CD4-positive, CD25-positive, alpha-beta regulatory T cell (primary cell): ENCODE measurements around the gene STEAP2. TPM values are rescaled to one million over a fixed set of nuclear protein-coding genes. Genes with fewer than 3 reads are reported as not detected.
"Not testable (repeated sequence)": the region's sequence is repeated elsewhere in the genome, so short reads cannot be mapped to it uniquely, and the experiment has no call there.

Experiments used
- ATAC-seq, 2 donors: fragments of 150-1000 bp; cut with Tn5 transposase; one replicate each; pipeline ENCODE4 v1.10.0; 2021; ENCODE audit warnings: low read depth in 2 of 2, moderate number of reproducible peaks in 2 of 2, moderate library complexity in 1 of 2
- DNase-seq, 3 donors: peaks; one replicate each; pipeline versions ENCODE4 v3.0.0 to v3.0.0-alpha.2; 2012 to 2022; ENCODE audit warnings: mixed read lengths in 1 of 3
- H3K27ac ChIP-seq: one replicate; pipeline ENCODE4 v1.7.0; 2013; ENCODE audit warnings: mild to moderate bottlenecking, low read length; ENCODE audit not compliant: insufficient read depth, poor library complexity, severe bottlenecking
- H3K27me3 ChIP-seq: one replicate; pipeline ENCODE4 v1.7.0; 2013; ENCODE audit warnings: low read length; ENCODE audit not compliant: control insufficient read depth, insufficient read depth
- H3K36me3 ChIP-seq: one replicate; pipeline ENCODE4 v1.7.0; 2013; ENCODE audit warnings: mild to moderate bottlenecking, low read length, moderate library complexity; ENCODE audit not compliant: control insufficient read depth, insufficient read depth
- H3K4me1 ChIP-seq: 2 replicates; pipeline ENCODE4 v1.7.0; 2013; ENCODE audit warnings: mild to moderate bottlenecking, low read length; ENCODE audit not compliant: insufficient read depth, control insufficient read depth, poor library complexity, severe bottlenecking
- H3K4me3 ChIP-seq: one replicate; pipeline ENCODE4 v1.7.0; 2013; ENCODE audit warnings: low read depth, mild to moderate bottlenecking, low read length, moderate library complexity
- H3K9me3 ChIP-seq, 2 experiments: 1 replicate in 1 of 2; 2 replicates in 1 of 2; pipeline ENCODE4 v1.7.0; 2013; ENCODE audit warnings: low read length in 2 of 2, mild to moderate bottlenecking in 1 of 2, moderate library complexity in 1 of 2; ENCODE audit not compliant: control insufficient read depth in 2 of 2
- H3K27ac Mint-ChIP-seq, 3 donors: one replicate each; pipeline ENCODE4 v1.8.0; 2020 to 2022; ENCODE audit warnings: mild to moderate bottlenecking in 3 of 3, mixed read lengths in 3 of 3, moderate library complexity in 2 of 3
- H3K27me3 Mint-ChIP-seq: one replicate; pipeline ENCODE4 v1.8.0; 2022; ENCODE audit warnings: mild to moderate bottlenecking, mixed read lengths
- H3K36me3 Mint-ChIP-seq: one replicate; pipeline ENCODE4 v1.8.0; 2020; ENCODE audit warnings: mixed read lengths
- H3K4me1 Mint-ChIP-seq, 4 donors: one replicate each; pipeline ENCODE4 v1.8.0; 2020 to 2022; ENCODE audit warnings: mixed read lengths in 4 of 4, mild to moderate bottlenecking in 1 of 4
- H3K4me3 Mint-ChIP-seq, 4 donors: one replicate each; pipeline ENCODE4 v1.8.0; 2020 to 2022; ENCODE audit warnings: mild to moderate bottlenecking in 4 of 4, mixed read lengths in 4 of 4, moderate library complexity in 3 of 4
- H3K9me3 Mint-ChIP-seq, 7 donors: one replicate each; pipeline ENCODE4 v1.8.0; 2020 to 2022; ENCODE audit warnings: mixed read lengths in 7 of 7, mild to moderate bottlenecking in 3 of 7, moderate library complexity in 2 of 7
- polyA plus RNA-seq, 4 donors: library from polyadenylated mRNA; unstranded; fragments of 300-500 nt; fragmentation: Illumina TruSeq; gene quantifications; one replicate each; pipeline ENCODE4 v1.2.3, GENCODE V29; 2021
- total RNA-seq: library from RNA; stranded (reverse); gene quantifications from one replicate; pipeline ENCODE4 v1.2.3, GENCODE V29; 2022

STEAP2 gene
- total and polyA plus RNA-seq, 5 donors from 2014 or later, result not detected

- H3K4me3 ChIP-seq, result no peak overlapping the region
- H3K36me3 ChIP-seq, result no peaks in the 10 kb centered on the region
- H3K4me1 ChIP-seq, result no peaks in the 10 kb centered on the region
- Mint-ChIP-seq H3K4me3 (no peak overlapping the region), H3K9me3 (peaks cover 0 to 3% (median 0%) of the 10 kb centered on the region in 7 donors), H3K36me3 (no peaks in the 10 kb centered on the region), H3K27ac (no peak overlapping the region), H3K27me3 (no peaks in the 10 kb centered on the region), H3K4me1 (peaks cover 0 to 3% (median 1%) of the 10 kb centered on the region in 4 donors)
- DNase-seq, result no peak
- H3K27me3 ChIP-seq, result no peaks in the 10 kb centered on the region
- no peak for ATAC-seq
- H3K27ac ChIP-seq, result no peak overlapping the region
- H3K9me3 ChIP-seq, result no peaks in the 10 kb centered on the region
Measured at GRCh38 chr7:90181485-90181884, 30.1 kb upstream of the STEAP2 start.

GRCh38 chr7:90186290-90186689 is 25.2 kb upstream of the STEAP2 start:
- not testable (repeated sequence) for H3K27me3 Mint-ChIP-seq, H3K36me3 ChIP-seq, H3K4me1 ChIP-seq, H3K27me3 ChIP-seq, ATAC-seq, H3K4me3 ChIP-seq, H3K9me3 ChIP-seq, H3K27ac ChIP-seq, H3K4me1 Mint-ChIP-seq, DNase-seq, H3K27ac Mint-ChIP-seq, H3K9me3 Mint-ChIP-seq, H3K4me3 Mint-ChIP-seq, H3K36me3 Mint-ChIP-seq

DNA sequence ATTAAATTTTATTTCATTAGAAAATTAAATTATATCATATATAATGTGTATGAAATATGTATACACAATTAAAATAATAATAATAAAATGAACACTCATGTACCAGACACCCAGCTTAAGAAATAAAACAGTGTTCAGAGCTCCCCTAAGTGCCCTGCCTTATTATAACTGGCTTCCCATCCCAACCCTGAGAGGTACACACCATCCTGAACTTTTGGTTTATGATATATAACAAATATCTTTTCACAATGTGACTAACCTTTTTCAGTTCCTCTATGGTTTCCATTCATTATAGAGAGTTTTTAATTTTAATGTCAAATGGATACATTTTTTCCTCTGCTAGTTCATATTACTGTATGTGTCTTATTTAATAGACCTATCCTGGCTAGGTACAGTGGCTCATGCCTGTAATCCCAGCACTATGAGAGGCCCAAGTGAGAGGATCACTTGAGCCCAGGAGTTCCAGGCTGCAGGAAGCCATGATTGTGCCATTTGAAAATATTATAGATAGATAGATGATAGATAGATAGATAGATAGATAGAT is 24.0 kb upstream of the STEAP2 start:
- Mint-ChIP-seq H3K9me3 (peaks cover 0 to 11% (median 5%) of the 10 kb centered on the region in 7 donors), H3K27ac (no peak overlapping the region), H3K4me3 (no peak overlapping the region), H3K36me3 (no peaks in the 10 kb centered on the region), H3K27me3 (no peaks in the 10 kb centered on the region), H3K4me1 (no peaks in the 10 kb centered on the region)
- Histone ChIP-seq H3K9me3 (peaks cover 4 to 15% of the 10 kb centered on the region in 2 experiments), H3K4me3 (no peak overlapping the region), H3K4me1 (no peaks in the 10 kb centered on the region), H3K27me3 (no peaks in the 10 kb centered on the region), H3K27ac (no peak overlapping the region), H3K36me3 (no peaks in the 10 kb centered on the region)
- no peak for ATAC-seq
- no peak for DNase-seq

DNA sequence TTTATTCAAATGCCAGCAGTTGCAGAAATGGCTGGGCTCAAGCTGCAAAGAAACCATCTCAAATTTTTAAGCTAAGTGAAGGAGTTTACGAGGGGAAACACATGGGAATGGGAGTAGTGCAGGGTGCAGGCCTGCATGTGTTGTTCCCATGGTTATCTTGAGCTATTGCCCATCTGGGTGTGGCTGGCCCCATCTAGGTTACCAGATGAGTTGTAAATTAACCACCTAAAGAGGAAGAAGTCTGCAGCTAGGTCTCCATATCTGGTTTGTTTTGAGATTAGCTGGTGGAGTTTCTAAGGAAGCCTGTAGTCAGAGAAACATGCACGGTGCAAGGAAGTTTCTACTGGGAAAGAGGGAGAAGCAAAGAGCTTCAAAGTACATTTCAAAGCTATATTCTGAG is 23.3 kb upstream of the STEAP2 start:
- peaks cover 5 to 17% of the 10 kb centered on the region in 2 experiments for H3K9me3 ChIP-seq
- H3K27me3 Mint-ChIP-seq, result no peaks in the 10 kb centered on the region
- no peaks in the 10 kb centered on the region for H3K36me3 ChIP-seq
- ATAC-seq, result no peak
- no peaks in the 10 kb centered on the region for H3K4me1 ChIP-seq
- no peak overlapping the region for H3K4me3 Mint-ChIP-seq
- peaks cover 0 to 16% (median 6%) of the 10 kb centered on the region in 7 donors for H3K9me3 Mint-ChIP-seq
- no peak for DNase-seq
- no peak overlapping the region for H3K27ac ChIP-seq
- no peaks in the 10 kb centered on the region for H3K36me3 Mint-ChIP-seq
- H3K27ac Mint-ChIP-seq, result no peak overlapping the region
- no peaks in the 10 kb centered on the region for H3K27me3 ChIP-seq
- no peaks in the 10 kb centered on the region for H3K4me1 Mint-ChIP-seq
- H3K4me3 ChIP-seq, result no peak overlapping the region

GRCh38 chr7:90190995-90191394 is 20.5 kb upstream of the STEAP2 start:
- DNase-seq (no peak), ATAC-seq (no peak)
- H3K4me3 Mint-ChIP-seq, result no peak overlapping the region
- no peaks in the 10 kb centered on the region for H3K36me3 Mint-ChIP-seq
- Histone ChIP-seq H3K9me3 (peaks cover 5 to 21% of the 10 kb centered on the region in 2 experiments), H3K27ac (no peak overlapping the region), H3K36me3 (no peaks in the 10 kb centered on the region), H3K4me3 (no peak overlapping the region), H3K4me1 (no peaks in the 10 kb centered on the region), H3K27me3 (no peaks in the 10 kb centered on the region)
- H3K4me1 Mint-ChIP-seq, result no peaks in the 10 kb centered on the region
- H3K9me3 Mint-ChIP-seq, result peaks cover 0 to 17% (median 8%) of the 10 kb centered on the region in 7 donors
- no peak overlapping the region for H3K27ac Mint-ChIP-seq
- H3K27me3 Mint-ChIP-seq, result no peaks in the 10 kb centered on the region

GRCh38 chr7:90191648-90192047 is 19.9 kb upstream of the STEAP2 start:
- Histone ChIP-seq H3K36me3 (no peaks in the 10 kb centered on the region), H3K4me1 (no peaks in the 10 kb centered on the region), H3K27me3 (no peaks in the 10 kb centered on the region), H3K9me3 (peaks cover 5 to 21% of the 10 kb centered on the region in 2 experiments), H3K4me3 (no peak overlapping the region), H3K27ac (no peak overlapping the region)
- Mint-ChIP-seq H3K27me3 (no peaks in the 10 kb centered on the region), H3K4me1 (no peaks in the 10 kb centered on the region), H3K4me3 (no peak overlapping the region), H3K27ac (no peak overlapping the region), H3K36me3 (no peaks in the 10 kb centered on the region), H3K9me3 (peaks cover 0 to 20% (median 10%) of the 10 kb centered on the region in 7 donors)
- no peak for ATAC-seq
- no peak for DNase-seq

DNA sequence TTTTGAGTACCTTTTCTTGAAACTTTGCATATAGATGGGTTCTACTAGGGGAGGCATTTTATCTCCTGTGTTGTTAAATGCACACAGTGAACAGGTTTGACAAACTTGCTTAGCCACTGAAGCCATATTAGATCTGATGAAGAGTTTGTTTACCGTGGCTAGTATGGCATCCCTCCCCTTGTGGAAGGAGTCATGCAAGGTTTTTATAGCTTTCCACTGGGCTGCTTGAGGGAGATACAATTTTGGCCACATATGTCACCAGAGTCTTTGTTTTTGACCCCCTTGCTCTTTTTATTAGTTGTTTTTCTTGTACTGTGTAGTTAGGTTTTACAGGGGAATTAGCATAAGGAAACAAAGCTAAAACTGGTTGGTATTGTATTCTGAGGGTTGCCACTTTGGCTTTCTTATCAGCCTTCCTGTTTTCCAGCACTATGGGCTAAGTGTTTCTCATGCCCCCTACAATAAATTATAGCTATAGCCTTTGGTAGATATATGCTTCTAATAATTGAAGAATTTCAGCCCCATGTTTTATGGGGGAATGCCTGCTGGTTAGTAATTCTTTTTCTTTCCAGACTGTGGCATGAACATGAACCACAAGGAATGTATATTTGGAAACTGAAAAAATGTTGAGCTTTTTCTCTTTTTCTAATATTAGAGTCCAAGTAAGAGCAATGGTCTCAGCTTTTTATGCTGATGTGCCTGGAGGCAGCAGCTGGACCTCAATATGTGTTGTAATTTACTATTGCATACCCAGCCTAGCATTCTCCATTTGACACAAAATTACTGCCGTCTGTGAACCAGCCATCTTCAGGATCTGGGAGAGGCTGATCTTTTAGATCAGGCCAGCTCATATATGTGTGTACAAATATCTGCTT is 18.4 kb upstream of the STEAP2 start:
- H3K9me3 Mint-ChIP-seq, result peaks cover 0 to 20% (median 10%) of the 10 kb centered on the region in 7 donors
- Histone ChIP-seq H3K4me3 (no peak overlapping the region), H3K9me3 (peaks cover 5 to 21% of the 10 kb centered on the region in 2 experiments), H3K27me3 (no peaks in the 10 kb centered on the region), H3K27ac (no peak overlapping the region), H3K4me1 (no peaks in the 10 kb centered on the region), H3K36me3 (no peaks in the 10 kb centered on the region)
- H3K27ac Mint-ChIP-seq, result no peak overlapping the region
- no peaks in the 10 kb centered on the region for H3K27me3 Mint-ChIP-seq
- ATAC-seq, result no peak
- H3K4me1 Mint-ChIP-seq, result no peaks in the 10 kb centered on the region
- no peak for DNase-seq
- H3K36me3 Mint-ChIP-seq, result no peaks in the 10 kb centered on the region
- H3K4me3 Mint-ChIP-seq, result no peak overlapping the region
